MCF 10A (cell line): ENCODE data around the gene CBX4. TPM values are rescaled to one million over a fixed set of nuclear protein-coding genes. Genes with fewer than 3 reads are reported as not detected.

Source experiments
- Bru-seq: library from RNA; stranded (reverse); fragments of 400-500 nt; gene quantifications from one replicate; lab custom pipeline; 2021; lab: Mats Ljungman, UMichigan
- BruChase-seq, 2 experiments: library from RNA; stranded (reverse); fragments of 400-500 nt; gene quantifications; one replicate each; lab custom pipeline; 2021; lab: Mats Ljungman, UMichigan
- BruUV-seq: library from RNA; stranded (reverse); fragments of 400-500 nt; replicated peaks from 2 replicates; lab custom pipeline; 2021; lab: Mats Ljungman, UMichigan
- CTCF ChIA-PET: fragments of 300-600 bp; sonication (Branson Sonifier 250); formaldehyde crosslinking; extraction: SDS; loops from one replicate; lab custom pipeline; 2021; ENCODE audit warnings: antibody characterized with exemption, inconsistent platforms; lab: Yijun Ruan, JAX
- POLR2A ChIA-PET: fragments of 300-600, 350-650 bp; sonication (Branson Sonifier 250); formaldehyde crosslinking; extraction: SDS; loops from one replicate; lab custom pipeline; 2020; ENCODE audit warnings: antibody characterized with exemption, inconsistent platforms; lab: Yijun Ruan, JAX
- DNase-seq: peaks from one replicate; pipeline ENCODE4 v3.0.0-alpha.2; 2018; ENCODE audit not compliant: unreplicated experiment
- H3K27ac Mint-ChIP-seq: one replicate; pipeline ENCODE4 v1.8.0; 2022; ENCODE audit warnings: mild to moderate bottlenecking, low read depth, mixed read lengths; ENCODE audit not compliant: unreplicated experiment
- H3K27me3 Mint-ChIP-seq: one replicate; pipeline ENCODE4 v1.8.0; 2022; ENCODE audit warnings: mixed read lengths; ENCODE audit not compliant: insufficient read depth, unreplicated experiment
- H3K36me3 Mint-ChIP-seq: one replicate; pipeline ENCODE4 v1.8.0; 2022; ENCODE audit warnings: mild to moderate bottlenecking, moderate library complexity, mixed read lengths; ENCODE audit not compliant: insufficient read depth, unreplicated experiment
- H3K4me1 Mint-ChIP-seq: one replicate; pipeline ENCODE4 v1.8.0; 2022; ENCODE audit warnings: mixed read lengths; ENCODE audit not compliant: insufficient read depth, unreplicated experiment
- H3K4me3 Mint-ChIP-seq: one replicate; pipeline ENCODE4 v1.8.0; 2022; ENCODE audit warnings: mild to moderate bottlenecking, moderate library complexity, mixed read lengths; ENCODE audit not compliant: unreplicated experiment
- H3K9me3 Mint-ChIP-seq: one replicate; pipeline ENCODE4 v1.8.0; 2022; ENCODE audit warnings: mixed read lengths; ENCODE audit not compliant: unreplicated experiment
- CTCF ChIP-seq: fragments of 200-600 bp; IDR thresholded peaks from one replicate; pipeline ENCODE4 v1.8.0; 2022; ENCODE audit warnings: antibody characterized with exemption, mild to moderate bottlenecking; ENCODE audit not compliant: unreplicated experiment
- intact Hi-C: fragments of 100-400 bp; cut with micrococcal nuclease; formaldehyde crosslinking; loops from 2 replicates; pipeline ENCODE4 v1.14.1; 2022
- long read RNA-seq: library from polyadenylated mRNA; stranded (forward); transcript quantifications from one replicate; pipeline ENCODE4 v2.0.0, GENCODE V29; 2022
- total RNA-seq: library from RNA; stranded (reverse); gene quantifications from 2 replicates; pipeline ENCODE4 v1.2.3, GENCODE V29; 2022

The CBX4 gene
- total RNA-seq (85.8 and 89.7 TPM in 2 replicates), Bru-seq, nascent RNA (percentile 80 among the genes with signal in this experiment), BruChase-seq, experiment 1, labeled RNA remaining after a 6-hour chase (percentile 75 among the genes with signal in this experiment), BruChase-seq, experiment 2, labeled RNA remaining after a 2-hour chase (percentile 90 among the genes with signal in this experiment)
- long read RNA-seq, transcript CBX4-201 (5 exons, 2,664 nt) = major isoform, 144 of 232 reads
- long read RNA-seq, partial matches to known transcripts = 9 of 232 reads
- long read RNA-seq, other reads (novel, unspliced or antisense) = 79 of 232 reads

GRCh38 chr17:79839356-79840268 is at the start of gene CBX4:
CBX4 (minus strand) TSS chr17:79839440; CDS start chr17:79839251, 189 bp downstream.
- peak; percentile 92 for TF ChIP-seq CTCF
- CTCF ChIA-PET = interaction anchor here (0.6 to 1.7 kb wide), 12 partner anchors 9 to 965 kb away, joined by 3 to 6 read pairs (median 4); no protein-coding TSS in a partner anchor
- peak within 1 kb of the TSS; percentile 93 for H3K27ac Mint-ChIP-seq
- POLR2A ChIA-PET = interaction anchor here (0.6 to 4.0 kb wide), 15 partner anchors 11 to 281 kb away, joined by 3 to 46 read pairs (median 4); partner anchors contain the start of gene CBX8
- H3K27me3 Mint-ChIP-seq = peaks cover 11% of the 10 kb centered on the region
- peak within 1 kb of the TSS; percentile 90 for H3K4me3 Mint-ChIP-seq
- intact Hi-C loops = loop anchor here (1.0 to 10.0 kb wide), 3 partner anchors 77 to 152 kb away; no protein-coding TSS in a partner anchor
- H3K9me3 Mint-ChIP-seq = no peaks in the 10 kb centered on the region
- TSS peak; percentile 42 for BruUV-seq
- DNase-seq = peak; percentile 95
- peaks cover 5% of the 10 kb centered on the region for H3K4me1 Mint-ChIP-seq
- peaks cover 31% of the 10 kb centered on the region for H3K36me3 Mint-ChIP-seq

GRCh38 chr17:79888009-79888540 is 48.8 kb upstream of the CBX4 start:
- no TSS peak for BruUV-seq
- TF ChIP-seq CTCF = no peak
- intact Hi-C loops = no loop called here
- no peak for DNase-seq
- Mint-ChIP-seq H3K27me3 (peaks cover 45% of the 10 kb centered on the region), H3K9me3 (no peaks in the 10 kb centered on the region), H3K4me1 (peaks cover 12% of the 10 kb centered on the region), H3K27ac (no peak overlapping the region), H3K4me3 (no peak overlapping the region), H3K36me3 (no peaks in the 10 kb centered on the region)
- ChIA-PET POLR2A (no interaction called here), CTCF (interaction anchor here (0.7 kb wide), 1 partner anchor 80 kb away, joined by 3 read pairs; no protein-coding TSS in a partner anchor)

GRCh38 chr17:79887451-79887991 is 48.3 kb upstream of the CBX4 start:
- BruUV-seq = no TSS peak
- H3K27ac Mint-ChIP-seq = no peak overlapping the region
- ChIA-PET POLR2A (no interaction called here), CTCF (interaction anchor here (0.6 kb wide), 1 partner anchor 259 kb away, joined by 3 read pairs; no protein-coding TSS in a partner anchor)
- DNase-seq = no peak
- no peaks in the 10 kb centered on the region for H3K9me3 Mint-ChIP-seq
- peaks cover 8% of the 10 kb centered on the region for H3K4me1 Mint-ChIP-seq
- peaks cover 45% of the 10 kb centered on the region for H3K27me3 Mint-ChIP-seq
- intact Hi-C loops = no loop called here
- TF ChIP-seq CTCF = no peak
- no peaks in the 10 kb centered on the region for H3K36me3 Mint-ChIP-seq
- no peak overlapping the region for H3K4me3 Mint-ChIP-seq
